CD4-positive, alpha-beta T cell treated with Interferon gamma for 1 hour (primary cell): ENCODE data around the gene METTL17.
"Not testable (repeated sequence)": the region's sequence is repeated elsewhere in the genome, so short reads cannot be mapped to it uniquely, and the experiment has no call there.

Source experiments
- DNase-seq: peaks from one replicate; pipeline ENCODE4 v3.0.0-alpha.2; 2020

METTL17 gene

DNA sequence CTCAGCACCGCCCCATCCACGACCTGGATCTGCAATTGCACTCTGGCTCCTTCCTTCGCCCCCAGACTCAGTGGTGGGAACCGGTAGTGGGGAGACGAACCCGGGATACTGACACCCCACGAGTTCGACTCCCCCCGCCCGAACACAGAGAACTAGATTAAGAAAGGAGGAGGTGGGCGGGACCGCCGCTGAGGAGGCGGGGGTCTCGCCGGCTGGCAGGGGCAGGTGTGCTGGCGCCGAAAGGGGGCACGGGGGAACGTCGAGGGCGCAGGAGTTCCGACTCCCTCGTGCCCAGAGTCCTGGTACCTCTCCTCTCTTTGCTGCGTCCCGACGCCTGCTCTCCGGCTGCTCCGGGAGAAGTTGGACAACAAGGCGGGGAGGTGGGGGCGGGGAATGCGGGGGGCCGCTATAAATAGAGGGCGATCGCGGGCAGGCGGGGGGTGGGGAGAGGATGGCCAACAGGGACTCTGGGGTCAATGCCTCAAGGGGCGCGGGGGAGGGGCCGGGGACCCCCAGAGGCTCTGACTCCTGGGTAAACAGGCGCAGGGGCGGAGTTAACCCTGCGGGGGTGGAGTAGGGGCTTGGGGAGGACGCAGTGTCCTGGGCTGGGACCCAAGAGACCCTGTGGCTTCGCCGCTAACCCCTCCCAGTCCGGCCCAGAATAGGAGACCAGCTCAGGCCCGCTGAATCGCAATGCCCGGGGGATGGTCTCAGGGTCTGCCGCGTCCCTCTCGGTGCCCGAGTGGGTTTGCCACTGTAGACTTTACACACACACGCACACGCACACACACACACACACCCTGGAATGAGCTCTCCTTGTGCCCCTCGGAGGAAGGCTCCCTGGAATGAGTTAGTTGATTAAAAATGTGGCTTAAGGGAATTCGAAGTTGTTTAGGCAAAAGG lies 35.8 kb downstream of the METTL17 start:
- no peak for DNase-seq

DNA sequence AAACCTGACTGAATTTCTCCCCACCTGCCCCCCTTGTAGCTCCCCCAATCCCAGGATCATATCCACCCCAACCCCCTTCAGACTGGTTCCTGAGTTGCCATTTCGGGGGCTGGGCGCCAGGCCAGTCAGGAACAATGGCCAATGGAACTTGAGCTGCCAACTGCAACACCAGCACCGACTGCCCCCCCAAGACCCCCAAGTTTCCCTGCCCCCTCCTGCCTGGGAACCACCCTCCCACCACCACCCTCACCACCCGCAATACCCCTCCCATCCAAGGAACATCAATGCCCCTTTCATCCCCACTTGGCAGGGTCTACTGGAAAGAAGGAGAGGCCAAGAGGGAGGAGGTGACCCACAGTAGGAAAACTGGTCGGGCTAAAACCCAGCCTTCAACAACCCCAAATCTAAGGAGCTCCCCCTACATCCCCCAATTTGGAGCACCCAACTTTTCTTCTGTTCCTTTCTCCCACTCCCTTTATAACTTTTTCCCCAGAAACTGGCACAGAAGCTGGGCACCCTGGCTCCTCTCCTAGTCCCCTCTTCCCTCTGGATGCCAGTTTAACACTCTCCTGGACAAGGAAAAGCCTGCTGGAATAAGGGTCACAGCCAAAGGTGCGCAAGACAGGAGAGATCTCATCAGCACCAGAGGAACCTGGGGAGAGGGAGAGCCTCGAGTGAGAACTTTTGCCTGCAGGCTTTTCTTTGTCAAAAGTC lies 36.7 kb downstream of the METTL17 start:
- no peak for DNase-seq

DNA sequence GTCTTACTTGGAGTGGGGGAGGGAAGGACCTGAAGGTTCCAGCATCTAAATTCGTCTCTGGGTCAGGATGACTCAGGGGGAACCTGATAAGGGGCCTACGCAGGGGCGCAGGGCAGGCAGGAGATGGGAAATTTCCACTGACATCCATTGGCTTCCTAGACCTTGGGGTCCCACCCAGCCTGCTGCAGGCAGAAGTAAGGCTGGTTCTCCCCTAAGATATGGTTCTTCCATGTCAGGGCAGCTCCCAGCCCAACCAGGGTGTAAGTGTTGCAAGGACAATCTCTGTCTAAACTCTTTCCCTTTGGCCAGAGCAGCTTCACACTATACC lies 37.2 kb downstream of the METTL17 start:
- no peak for DNase-seq

GRCh38 chr14:21029917-21030316 lies 40.1 kb downstream of the METTL17 start, which contains the start of gene TPPP2:
Gene TPPP2, plus strand, starts transcription at chr14:21030217. Its CDS starts 365 bp downstream, at chr14:21030582.
- no peak for DNase-seq

- DNase-seq = no peak
These were observed 40.8 kb downstream of the METTL17 start for GRCh38 chr14:21030531-21030930.

DNA sequence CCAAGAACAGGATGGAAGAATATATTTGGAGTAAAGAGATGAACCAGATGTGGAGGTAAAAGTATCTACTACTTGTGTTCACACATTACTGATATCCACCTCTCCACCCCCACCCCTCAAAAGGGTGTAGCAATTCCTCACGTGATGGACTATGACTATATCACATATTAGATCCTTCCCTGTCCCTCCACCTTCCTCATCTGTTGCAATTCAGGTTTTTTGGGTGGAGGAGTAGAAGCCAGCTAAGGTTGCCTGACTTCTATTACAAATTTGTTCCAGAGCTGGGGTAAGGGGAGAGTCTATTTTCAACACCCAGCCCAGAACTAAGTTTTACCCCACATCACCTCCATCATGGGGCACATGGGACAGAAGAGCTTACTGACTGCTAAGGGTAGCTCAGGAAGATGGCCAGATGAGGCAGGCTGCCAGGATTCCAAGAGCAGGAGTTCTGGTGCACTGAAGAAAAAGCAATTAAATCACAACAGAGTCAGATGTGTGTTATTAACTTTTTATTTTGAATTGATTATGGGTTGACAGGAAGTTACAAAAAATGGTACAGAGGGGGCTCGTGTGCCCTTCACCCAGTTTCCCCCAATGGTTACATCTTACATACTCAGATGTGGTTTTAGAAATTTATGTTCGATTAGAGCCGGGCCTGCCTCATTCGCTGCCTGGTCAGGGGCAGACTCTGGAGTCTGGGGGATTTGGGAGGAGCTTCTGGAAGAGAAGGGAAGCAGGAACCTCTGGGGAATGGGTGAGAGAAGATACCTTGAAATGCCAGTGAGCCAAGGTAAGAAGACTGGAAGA lies 42.7 kb downstream of the METTL17 start:
- DNase-seq = no peak

- DNase-seq = no peak
These were observed 43.4 kb downstream of the METTL17 start for GRCh38 chr14:21033133-21033698.

DNA sequence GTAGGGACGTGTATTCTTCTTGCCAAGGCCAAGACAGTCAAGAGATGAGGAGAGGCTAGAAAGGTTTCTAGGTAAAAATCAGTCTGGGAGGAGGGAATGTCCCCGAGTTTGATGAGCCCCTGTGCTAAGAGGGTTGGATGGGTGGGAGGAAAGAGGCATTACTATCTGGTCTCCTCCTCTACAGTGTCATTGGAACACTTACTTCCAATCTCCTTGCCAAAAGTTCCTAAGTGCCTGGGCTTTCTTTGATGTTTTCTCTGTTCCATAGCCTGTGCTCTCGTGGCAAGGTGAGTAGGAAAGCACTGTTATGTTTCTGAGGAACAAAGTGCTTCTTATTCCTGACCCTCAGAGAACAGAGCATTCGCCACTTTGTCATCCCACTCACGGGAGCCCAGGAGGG lies 44.9 kb downstream of the METTL17 start, which contains the start of gene RNASE13:
Gene RNASE13 (minus strand): TSS at position 101 of the 400 bp plus-strand sequence. CDS start 519 bp downstream, outside the sequence.
- no peak for DNase-seq

GRCh38 chr14:21036751-21037150 lies 47.0 kb downstream of the METTL17 start:
- DNase-seq = no peak

DNA sequence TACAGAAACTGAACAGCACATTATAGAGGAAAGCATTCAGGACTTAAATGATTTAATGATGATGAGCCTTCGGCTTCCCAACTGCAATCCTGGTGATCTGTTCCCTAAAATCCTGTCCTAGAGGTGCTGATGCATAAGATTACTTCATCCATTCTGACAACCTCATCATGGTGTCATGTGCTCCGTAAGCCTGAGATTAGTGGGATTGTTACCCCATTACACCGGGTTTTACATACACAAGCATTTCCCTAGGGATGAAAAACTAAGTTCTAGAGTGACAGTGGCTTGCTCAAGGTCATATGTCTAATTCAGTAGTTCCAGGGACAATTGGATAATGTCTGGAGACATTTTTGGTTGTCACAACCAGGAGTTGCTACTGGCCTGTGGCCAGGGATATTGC lies 47.4 kb downstream of the METTL17 start:
- DNase-seq = no peak

GRCh38 chr14:21038441-21039422 lies 49.0 kb downstream of the METTL17 start:
- no peak for DNase-seq

DNA sequence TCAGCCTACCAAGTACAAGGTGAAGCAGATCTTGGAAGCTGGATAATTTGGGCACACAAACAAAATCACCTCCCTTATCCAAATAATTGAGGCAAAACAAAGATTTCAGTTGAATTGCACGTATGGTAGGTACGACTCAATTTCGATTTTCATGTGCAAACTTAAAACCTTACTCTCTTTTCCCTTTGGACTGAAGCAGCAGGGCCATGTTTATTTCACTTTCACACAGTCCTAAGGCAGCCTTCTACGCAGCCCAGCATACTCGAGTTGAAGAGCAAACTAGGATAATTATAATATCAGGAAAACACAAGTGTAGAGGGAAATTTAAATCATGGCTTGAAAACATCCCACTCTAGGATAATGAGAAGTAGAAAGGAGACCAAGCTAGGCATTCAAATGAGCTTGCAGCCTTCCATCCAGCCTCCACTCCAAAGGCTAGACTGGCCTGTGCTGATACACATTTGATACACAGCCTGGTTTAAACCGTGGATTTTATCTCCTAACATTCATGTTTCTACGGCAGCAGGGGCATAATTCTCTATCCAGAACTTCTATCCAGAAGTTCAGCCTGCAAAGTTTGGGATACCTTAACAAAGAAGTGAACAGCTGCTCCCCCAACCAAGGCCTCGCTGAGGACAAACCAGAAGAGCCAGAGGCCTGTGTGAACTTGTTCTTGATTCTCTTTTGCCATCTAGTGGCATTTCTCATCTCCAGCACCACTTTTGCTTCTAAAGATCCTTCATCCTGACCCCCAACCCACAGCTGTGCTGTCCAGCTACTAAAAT lies 50.0 kb downstream of the METTL17 start:
- no peak for DNase-seq

DNA sequence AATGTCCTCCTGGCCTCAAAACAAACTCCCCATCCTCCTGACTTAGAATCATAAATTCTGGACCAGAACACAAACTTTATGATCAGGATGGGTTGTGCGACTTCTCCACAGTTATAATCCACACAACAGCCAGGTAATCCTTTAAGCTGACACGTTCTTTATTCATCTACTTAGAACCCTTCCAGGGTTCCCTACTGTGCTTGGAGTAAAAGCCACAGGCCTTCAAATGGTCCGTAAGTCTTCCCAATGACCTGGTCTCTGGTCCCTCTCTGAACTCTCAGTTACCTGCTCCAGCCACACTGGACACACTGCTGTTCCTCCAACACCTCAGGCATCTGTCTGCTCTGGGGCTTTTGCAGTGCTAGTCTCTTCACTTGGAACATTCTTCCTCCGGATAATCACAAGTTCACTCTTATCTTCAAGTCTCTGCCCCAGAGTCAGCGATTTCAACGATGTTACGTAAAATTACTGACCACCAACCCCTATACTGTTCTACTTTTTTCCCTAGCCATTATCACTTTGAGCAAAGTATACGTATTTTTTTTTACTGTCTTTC lies 50.7 kb downstream of the METTL17 start:
- no peak for DNase-seq

DNA sequence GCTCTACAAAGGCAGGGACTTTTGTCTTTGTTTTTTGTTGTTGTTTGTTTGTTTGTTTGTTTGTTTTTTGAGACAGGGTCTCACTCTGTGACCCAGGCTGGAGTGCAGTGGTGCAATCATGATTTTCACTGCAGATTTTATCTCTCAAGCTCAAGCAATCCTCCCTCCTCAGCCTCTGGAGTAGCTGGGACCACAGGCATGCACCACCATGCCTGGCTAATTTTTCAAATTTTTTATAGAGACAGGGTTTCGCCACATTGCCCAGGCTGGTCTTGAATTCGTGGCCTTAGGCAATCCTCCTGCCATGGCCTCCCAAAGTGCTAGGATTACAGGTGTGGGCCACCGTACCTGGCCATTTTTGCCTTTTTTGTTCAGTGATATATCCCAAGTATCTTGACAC lies 51.2 kb downstream of the METTL17 start:
- DNase-seq = not testable (repeated sequence)

DNA sequence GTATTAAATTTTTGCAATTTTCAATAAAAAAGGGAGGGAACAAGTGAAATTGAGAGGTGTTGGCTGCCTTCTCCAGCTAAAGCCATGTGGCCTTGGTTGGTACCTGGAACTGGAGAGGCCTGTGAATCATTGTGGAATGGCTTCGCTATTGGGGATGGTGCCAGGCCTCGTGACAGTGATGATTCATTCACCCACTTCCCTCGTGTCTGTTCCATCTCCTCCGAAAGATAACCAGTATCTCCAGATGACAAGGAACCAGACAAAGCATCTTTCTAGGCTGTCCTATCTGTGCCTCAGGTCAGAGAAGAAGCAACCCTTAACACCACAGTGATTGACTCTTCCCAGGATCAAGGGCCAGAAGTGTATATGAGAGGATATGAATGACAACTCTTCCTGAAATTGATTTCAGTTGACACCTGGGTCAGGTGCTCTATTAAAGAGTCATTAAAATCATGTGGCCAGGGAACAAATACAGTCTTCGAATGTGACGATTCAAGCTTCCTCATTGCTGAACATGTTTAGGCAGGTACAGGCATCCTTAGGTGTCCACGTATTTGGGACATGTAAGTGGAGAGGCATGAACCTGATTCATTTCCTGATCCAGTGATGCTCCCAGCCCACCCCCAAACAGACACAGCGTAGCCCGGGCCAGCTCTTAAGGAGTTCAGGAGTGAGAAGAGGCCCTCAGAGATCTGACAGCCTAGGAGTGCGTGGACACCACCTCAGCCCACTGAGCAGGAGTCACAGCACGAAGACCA lies 52.1 kb downstream of the METTL17 start, which contains the start of gene RNASE7:
Gene RNASE7 (plus strand): TSS at position 687 of the 758 bp plus-strand sequence. CDS start 631 bp downstream, outside the sequence.
- DNase-seq = no peak

- DNase-seq = no peak
These were observed 53.1 kb downstream of the METTL17 start for GRCh38 chr14:21042918-21043317.

DNA sequence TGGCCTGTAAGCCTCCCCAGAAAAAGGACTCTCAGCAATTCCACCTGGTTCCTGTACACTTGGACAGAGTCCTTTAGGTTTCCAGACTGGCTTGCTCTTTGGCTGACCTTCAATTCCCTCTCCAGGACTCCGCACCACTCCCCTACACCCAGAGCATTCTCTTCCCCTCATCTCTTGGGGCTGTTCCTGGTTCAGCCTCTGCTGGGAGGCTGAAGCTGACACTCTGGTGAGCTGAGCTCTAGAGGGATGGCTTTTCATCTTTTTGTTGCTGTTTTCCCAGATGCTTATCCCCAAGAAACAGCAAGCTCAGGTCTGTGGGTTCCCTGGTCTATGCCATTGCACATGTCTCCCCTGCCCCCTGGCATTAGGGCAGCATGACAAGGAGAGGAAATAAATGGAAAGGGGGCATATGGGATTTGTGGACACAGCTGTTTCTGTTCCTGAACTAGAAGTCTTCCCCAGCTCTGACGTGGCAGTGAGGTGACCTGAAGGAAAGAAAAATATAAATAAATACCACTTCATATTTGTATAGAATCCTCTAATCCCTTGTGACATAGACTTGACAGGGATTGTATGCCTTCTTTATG lies 53.7 kb downstream of the METTL17 start:
- DNase-seq = no peak

GRCh38 chr14:21043974-21044618 lies 54.3 kb downstream of the METTL17 start:
- DNase-seq = no peak
